Small intestine (tissue), 4 donors: ENCODE data around the gene JAK1. TPM values are rescaled to one million over a fixed set of nuclear protein-coding genes. Genes with fewer than 3 reads are reported as not detected.

Experiments
- polyA plus RNA-seq, 4 donors: library from polyadenylated mRNA; stranded (reverse) in 3 of 4; unstranded in 1 of 4; fragments of 200-250 nt in 3 of 4; fragments of 120-200 nt in 1 of 4; gene quantifications; one replicate each; pipeline versions ENCODE4 v1.2.1 to v1.2.3, GENCODE V29; 2013
- donor health status: healthy with polysubstance abuse.
- donor health status: Bipolar disorder and iron deficiency.
- donor health status: healthy.

JAK1 gene
- polyA plus RNA-seq, 4 donors, result 29.4 to 66.5 (median 32.6) TPM

Other genes with a start within 250 kb of the JAK1 start
- 10 to 100 TPM; 15.3 to 45.4 (median 30.8) TPM for gene RAVER2, start 221.5 kb downstream of the JAK1 start, polyA plus RNA-seq
- gene AK4, start 181.7 kb upstream of the JAK1 start, polyA plus RNA-seq, result 10 to 100 TPM in 1 of 4 donors, 1 to 10 TPM in 3; 2.0 to 51.8 (median 4.6) TPM